LNCAP (cell line): ENCODE measurements around the gene ARID5B.

Experiments used
- CTCF ChIP-seq: fragments of 450-650 bp; IDR thresholded peaks from 2 replicates; pipeline ENCODE4 v1.5.1; 2017; ENCODE audit warnings: mild to moderate bottlenecking

The ARID5B gene

GRCh38 chr10:62050346-62050892 lies 148.9 kb downstream of the ARID5B start:
- TF ChIP-seq CTCF = no peak

GRCh38 chr10:62050893-62051433 lies 149.5 kb downstream of the ARID5B start:
- no peak for TF ChIP-seq CTCF

- TF ChIP-seq CTCF = no peak
Observed at GRCh38 chr10:62052276-62052675, 150.8 kb downstream of the ARID5B start.

- no peak for TF ChIP-seq CTCF
Observed at GRCh38 chr10:62053860-62054259, 152.4 kb downstream of the ARID5B start.

GRCh38 chr10:62054408-62054807 lies 152.9 kb downstream of the ARID5B start:
- TF ChIP-seq CTCF = no peak

- no peak for TF ChIP-seq CTCF
Observed at GRCh38 chr10:62054830-62055229, 153.3 kb downstream of the ARID5B start.

- no peak for TF ChIP-seq CTCF
Observed at GRCh38 chr10:62056219-62056618, 154.7 kb downstream of the ARID5B start.

GRCh38 chr10:62056698-62057097 lies 155.2 kb downstream of the ARID5B start:
- no peak for TF ChIP-seq CTCF
